HEK293 (cell line): ENCODE measurements around the gene KATNB1.

Experiments used
- MYNN ChIP-seq: fragments of 450-650 bp; formaldehyde crosslinking; IDR thresholded peaks from 2 replicates; pipeline ENCODE4 v1.5.1; 2016; ENCODE audit warnings: missing biosample characterization, missing genetic modification characterization, borderline replicate concordance
- SETDB1 ChIP-seq: IDR thresholded peaks from one replicate; pipeline ENCODE4 v1.6.1; 2017; ENCODE audit warnings: mild to moderate bottlenecking, low read length, moderate library complexity, mixed read lengths; ENCODE audit not compliant: insufficient read length
- YY1 ChIP-seq: fragments of 450-650 bp; formaldehyde crosslinking; IDR thresholded peaks from 2 replicates; pipeline ENCODE4 v1.5.1; 2018; ENCODE audit warnings: missing biosample characterization, missing genetic modification characterization
- ZNF140 ChIP-seq: fragments of 450-650 bp; formaldehyde crosslinking; IDR thresholded peaks from 2 replicates; pipeline ENCODE4 v1.5.1; 2016; ENCODE audit warnings: missing biosample characterization, missing genetic modification characterization
- ZNF350 ChIP-seq: fragments of 450-650 bp; formaldehyde crosslinking; IDR thresholded peaks from 2 replicates; pipeline ENCODE4 v1.5.0; 2017; ENCODE audit warnings: missing biosample characterization, mild to moderate bottlenecking, missing genetic modification characterization
- ZNF677 ChIP-seq: fragments of 450-650 bp; IDR thresholded peaks from 2 replicates; pipeline ENCODE4 v1.5.0; 2018; ENCODE audit warnings: missing biosample characterization, mild to moderate bottlenecking, missing genetic modification characterization, moderate library complexity
- ZNF830 ChIP-seq: fragments of 450-650 bp; IDR thresholded peaks from 2 replicates; pipeline ENCODE4 v1.5.0; 2018; ENCODE audit warnings: missing biosample characterization, missing genetic modification characterization, low read depth, mild to moderate bottlenecking, moderate library complexity
- TF ChIP-seq, protein P1 (sequence below): fragments of 450-650 bp; formaldehyde crosslinking; IDR thresholded peaks from 2 replicates; pipeline ENCODE4 v1.5.1; 2016; ENCODE audit warnings: missing biosample characterization, missing genetic modification characterization
- TF ChIP-seq, protein P2 (sequence below): IDR thresholded peaks from 2 replicates; pipeline ENCODE4 v1.6.1; 2011; ENCODE audit warnings: mild to moderate bottlenecking, low read depth, low read length, borderline replicate concordance
- TF ChIP-seq, protein P3 (sequence below): fragments of 450-650 bp; IDR thresholded peaks from 2 replicates; pipeline ENCODE4 v1.5.1; 2018; ENCODE audit warnings: missing biosample characterization, missing genetic modification characterization
- TF ChIP-seq, protein P4 (sequence below): fragments of 450-650 bp; formaldehyde crosslinking; IDR thresholded peaks from 2 replicates; pipeline ENCODE4 v1.5.1; 2016; ENCODE audit warnings: missing biosample characterization, missing genetic modification characterization
- TF ChIP-seq, protein P5 (sequence below): fragments of 450-650 bp; formaldehyde crosslinking; IDR thresholded peaks from 2 replicates; pipeline ENCODE4 v1.5.1; 2016; ENCODE audit warnings: missing biosample characterization, missing genetic modification characterization
- TF ChIP-seq, protein P6 (sequence below): fragments of 450-650 bp; formaldehyde crosslinking; IDR thresholded peaks from 2 replicates; pipeline ENCODE4 v1.5.1; 2016; ENCODE audit warnings: missing biosample characterization, missing genetic modification characterization, borderline replicate concordance

DNA sequence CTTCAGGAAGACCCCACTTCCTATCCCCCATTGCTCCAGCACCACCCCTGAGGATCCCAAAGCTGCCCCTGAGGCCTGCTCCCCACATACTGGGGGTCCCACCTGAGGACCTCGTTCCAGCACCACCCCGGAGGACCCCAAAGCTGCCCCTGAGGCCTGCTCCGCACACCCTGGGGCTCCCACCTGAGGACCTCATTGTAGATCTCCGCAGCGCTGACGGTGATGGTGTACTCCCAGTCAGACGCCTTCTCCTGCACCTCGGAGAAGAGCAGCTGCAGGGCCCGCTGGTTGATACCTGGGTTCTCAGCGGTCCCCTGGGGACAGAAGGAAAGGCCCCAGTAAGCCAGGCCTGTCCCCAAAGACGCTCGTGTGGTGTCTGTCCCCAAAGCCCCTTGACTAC, 26.4 kb downstream of the KATNB1 start:
- TF ChIP-seq, protein P1, sequence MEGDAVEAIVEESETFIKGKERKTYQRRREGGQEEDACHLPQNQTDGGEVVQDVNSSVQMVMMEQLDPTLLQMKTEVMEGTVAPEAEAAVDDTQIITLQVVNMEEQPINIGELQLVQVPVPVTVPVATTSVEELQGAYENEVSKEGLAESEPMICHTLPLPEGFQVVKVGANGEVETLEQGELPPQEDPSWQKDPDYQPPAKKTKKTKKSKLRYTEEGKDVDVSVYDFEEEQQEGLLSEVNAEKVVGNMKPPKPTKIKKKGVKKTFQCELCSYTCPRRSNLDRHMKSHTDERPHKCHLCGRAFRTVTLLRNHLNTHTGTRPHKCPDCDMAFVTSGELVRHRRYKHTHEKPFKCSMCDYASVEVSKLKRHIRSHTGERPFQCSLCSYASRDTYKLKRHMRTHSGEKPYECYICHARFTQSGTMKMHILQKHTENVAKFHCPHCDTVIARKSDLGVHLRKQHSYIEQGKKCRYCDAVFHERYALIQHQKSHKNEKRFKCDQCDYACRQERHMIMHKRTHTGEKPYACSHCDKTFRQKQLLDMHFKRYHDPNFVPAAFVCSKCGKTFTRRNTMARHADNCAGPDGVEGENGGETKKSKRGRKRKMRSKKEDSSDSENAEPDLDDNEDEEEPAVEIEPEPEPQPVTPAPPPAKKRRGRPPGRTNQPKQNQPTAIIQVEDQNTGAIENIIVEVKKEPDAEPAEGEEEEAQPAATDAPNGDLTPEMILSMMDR = no peak
- TF ChIP-seq, protein P2, sequence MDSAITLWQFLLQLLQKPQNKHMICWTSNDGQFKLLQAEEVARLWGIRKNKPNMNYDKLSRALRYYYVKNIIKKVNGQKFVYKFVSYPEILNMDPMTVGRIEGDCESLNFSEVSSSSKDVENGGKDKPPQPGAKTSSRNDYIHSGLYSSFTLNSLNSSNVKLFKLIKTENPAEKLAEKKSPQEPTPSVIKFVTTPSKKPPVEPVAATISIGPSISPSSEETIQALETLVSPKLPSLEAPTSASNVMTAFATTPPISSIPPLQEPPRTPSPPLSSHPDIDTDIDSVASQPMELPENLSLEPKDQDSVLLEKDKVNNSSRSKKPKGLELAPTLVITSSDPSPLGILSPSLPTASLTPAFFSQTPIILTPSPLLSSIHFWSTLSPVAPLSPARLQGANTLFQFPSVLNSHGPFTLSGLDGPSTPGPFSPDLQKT = no peak
- TF ChIP-seq, protein P3, sequence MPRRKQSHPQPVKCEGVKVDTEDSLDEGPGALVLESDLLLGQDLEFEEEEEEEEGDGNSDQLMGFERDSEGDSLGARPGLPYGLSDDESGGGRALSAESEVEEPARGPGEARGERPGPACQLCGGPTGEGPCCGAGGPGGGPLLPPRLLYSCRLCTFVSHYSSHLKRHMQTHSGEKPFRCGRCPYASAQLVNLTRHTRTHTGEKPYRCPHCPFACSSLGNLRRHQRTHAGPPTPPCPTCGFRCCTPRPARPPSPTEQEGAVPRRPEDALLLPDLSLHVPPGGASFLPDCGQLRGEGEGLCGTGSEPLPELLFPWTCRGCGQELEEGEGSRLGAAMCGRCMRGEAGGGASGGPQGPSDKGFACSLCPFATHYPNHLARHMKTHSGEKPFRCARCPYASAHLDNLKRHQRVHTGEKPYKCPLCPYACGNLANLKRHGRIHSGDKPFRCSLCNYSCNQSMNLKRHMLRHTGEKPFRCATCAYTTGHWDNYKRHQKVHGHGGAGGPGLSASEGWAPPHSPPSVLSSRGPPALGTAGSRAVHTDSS (tag by site-specific recombination) = no peak
- TF ChIP-seq ZNF140 (tag by site-specific recombination) = no peak
- TF ChIP-seq SETDB1 = no peak
- TF ChIP-seq ZNF350 (tag by site-specific recombination) = no peak
- no peak for TF ChIP-seq YY1 (tag by site-specific recombination)
- TF ChIP-seq, protein P4, sequence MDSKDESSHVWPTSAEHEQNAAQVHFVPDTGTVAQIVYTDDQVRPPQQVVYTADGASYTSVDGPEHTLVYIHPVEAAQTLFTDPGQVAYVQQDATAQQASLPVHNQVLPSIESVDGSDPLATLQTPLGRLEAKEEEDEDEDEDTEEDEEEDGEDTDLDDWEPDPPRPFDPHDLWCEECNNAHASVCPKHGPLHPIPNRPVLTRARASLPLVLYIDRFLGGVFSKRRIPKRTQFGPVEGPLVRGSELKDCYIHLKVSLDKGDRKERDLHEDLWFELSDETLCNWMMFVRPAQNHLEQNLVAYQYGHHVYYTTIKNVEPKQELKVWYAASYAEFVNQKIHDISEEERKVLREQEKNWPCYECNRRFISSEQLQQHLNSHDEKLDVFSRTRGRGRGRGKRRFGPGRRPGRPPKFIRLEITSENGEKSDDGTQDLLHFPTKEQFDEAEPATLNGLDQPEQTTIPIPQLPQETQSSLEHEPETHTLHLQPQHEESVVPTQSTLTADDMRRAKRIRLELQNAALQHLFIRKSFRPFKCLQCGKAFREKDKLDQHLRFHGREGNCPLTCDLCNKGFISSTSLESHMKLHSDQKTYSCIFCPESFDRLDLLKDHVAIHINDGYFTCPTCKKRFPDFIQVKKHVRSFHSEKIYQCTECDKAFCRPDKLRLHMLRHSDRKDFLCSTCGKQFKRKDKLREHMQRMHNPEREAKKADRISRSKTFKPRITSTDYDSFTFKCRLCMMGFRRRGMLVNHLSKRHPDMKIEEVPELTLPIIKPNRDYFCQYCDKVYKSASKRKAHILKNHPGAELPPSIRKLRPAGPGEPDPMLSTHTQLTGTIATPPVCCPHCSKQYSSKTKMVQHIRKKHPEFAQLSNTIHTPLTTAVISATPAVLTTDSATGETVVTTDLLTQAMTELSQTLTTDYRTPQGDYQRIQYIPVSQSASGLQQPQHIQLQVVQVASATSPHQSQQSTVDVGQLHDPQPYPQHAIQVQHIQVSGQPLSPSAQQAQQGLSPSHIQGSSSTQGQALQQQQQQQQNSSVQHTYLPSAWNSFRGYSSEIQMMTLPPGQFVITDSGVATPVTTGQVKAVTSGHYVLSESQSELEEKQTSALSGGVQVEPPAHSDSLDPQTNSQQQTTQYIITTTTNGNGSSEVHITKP = no peak
- TF ChIP-seq ZNF830 = no peak
- TF ChIP-seq, protein P5, sequence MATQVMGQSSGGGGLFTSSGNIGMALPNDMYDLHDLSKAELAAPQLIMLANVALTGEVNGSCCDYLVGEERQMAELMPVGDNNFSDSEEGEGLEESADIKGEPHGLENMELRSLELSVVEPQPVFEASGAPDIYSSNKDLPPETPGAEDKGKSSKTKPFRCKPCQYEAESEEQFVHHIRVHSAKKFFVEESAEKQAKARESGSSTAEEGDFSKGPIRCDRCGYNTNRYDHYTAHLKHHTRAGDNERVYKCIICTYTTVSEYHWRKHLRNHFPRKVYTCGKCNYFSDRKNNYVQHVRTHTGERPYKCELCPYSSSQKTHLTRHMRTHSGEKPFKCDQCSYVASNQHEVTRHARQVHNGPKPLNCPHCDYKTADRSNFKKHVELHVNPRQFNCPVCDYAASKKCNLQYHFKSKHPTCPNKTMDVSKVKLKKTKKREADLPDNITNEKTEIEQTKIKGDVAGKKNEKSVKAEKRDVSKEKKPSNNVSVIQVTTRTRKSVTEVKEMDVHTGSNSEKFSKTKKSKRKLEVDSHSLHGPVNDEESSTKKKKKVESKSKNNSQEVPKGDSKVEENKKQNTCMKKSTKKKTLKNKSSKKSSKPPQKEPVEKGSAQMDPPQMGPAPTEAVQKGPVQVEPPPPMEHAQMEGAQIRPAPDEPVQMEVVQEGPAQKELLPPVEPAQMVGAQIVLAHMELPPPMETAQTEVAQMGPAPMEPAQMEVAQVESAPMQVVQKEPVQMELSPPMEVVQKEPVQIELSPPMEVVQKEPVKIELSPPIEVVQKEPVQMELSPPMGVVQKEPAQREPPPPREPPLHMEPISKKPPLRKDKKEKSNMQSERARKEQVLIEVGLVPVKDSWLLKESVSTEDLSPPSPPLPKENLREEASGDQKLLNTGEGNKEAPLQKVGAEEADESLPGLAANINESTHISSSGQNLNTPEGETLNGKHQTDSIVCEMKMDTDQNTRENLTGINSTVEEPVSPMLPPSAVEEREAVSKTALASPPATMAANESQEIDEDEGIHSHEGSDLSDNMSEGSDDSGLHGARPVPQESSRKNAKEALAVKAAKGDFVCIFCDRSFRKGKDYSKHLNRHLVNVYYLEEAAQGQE (tag by site-specific recombination) = no peak
- no peak for TF ChIP-seq ZNF677
- TF ChIP-seq, protein P6, sequence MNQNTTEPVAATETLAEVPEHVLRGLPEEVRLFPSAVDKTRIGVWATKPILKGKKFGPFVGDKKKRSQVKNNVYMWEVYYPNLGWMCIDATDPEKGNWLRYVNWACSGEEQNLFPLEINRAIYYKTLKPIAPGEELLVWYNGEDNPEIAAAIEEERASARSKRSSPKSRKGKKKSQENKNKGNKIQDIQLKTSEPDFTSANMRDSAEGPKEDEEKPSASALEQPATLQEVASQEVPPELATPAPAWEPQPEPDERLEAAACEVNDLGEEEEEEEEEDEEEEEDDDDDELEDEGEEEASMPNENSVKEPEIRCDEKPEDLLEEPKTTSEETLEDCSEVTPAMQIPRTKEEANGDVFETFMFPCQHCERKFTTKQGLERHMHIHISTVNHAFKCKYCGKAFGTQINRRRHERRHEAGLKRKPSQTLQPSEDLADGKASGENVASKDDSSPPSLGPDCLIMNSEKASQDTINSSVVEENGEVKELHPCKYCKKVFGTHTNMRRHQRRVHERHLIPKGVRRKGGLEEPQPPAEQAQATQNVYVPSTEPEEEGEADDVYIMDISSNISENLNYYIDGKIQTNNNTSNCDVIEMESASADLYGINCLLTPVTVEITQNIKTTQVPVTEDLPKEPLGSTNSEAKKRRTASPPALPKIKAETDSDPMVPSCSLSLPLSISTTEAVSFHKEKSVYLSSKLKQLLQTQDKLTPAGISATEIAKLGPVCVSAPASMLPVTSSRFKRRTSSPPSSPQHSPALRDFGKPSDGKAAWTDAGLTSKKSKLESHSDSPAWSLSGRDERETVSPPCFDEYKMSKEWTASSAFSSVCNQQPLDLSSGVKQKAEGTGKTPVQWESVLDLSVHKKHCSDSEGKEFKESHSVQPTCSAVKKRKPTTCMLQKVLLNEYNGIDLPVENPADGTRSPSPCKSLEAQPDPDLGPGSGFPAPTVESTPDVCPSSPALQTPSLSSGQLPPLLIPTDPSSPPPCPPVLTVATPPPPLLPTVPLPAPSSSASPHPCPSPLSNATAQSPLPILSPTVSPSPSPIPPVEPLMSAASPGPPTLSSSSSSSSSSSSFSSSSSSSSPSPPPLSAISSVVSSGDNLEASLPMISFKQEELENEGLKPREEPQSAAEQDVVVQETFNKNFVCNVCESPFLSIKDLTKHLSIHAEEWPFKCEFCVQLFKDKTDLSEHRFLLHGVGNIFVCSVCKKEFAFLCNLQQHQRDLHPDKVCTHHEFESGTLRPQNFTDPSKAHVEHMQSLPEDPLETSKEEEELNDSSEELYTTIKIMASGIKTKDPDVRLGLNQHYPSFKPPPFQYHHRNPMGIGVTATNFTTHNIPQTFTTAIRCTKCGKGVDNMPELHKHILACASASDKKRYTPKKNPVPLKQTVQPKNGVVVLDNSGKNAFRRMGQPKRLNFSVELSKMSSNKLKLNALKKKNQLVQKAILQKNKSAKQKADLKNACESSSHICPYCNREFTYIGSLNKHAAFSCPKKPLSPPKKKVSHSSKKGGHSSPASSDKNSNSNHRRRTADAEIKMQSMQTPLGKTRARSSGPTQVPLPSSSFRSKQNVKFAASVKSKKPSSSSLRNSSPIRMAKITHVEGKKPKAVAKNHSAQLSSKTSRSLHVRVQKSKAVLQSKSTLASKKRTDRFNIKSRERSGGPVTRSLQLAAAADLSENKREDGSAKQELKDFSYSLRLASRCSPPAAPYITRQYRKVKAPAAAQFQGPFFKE (tag by site-specific recombination) = no peak
- TF ChIP-seq MYNN (tag by site-specific recombination) = no peak
